ENCODE data around the gene RAB11A. TPM values are rescaled to one million over a fixed set of nuclear protein-coding genes. Genes with fewer than 3 reads are reported as not detected.

The RAB11A gene
- total RNA-seq, 3 donors from 2014 or later = 214 to 330 (median 320) TPM

DNA sequence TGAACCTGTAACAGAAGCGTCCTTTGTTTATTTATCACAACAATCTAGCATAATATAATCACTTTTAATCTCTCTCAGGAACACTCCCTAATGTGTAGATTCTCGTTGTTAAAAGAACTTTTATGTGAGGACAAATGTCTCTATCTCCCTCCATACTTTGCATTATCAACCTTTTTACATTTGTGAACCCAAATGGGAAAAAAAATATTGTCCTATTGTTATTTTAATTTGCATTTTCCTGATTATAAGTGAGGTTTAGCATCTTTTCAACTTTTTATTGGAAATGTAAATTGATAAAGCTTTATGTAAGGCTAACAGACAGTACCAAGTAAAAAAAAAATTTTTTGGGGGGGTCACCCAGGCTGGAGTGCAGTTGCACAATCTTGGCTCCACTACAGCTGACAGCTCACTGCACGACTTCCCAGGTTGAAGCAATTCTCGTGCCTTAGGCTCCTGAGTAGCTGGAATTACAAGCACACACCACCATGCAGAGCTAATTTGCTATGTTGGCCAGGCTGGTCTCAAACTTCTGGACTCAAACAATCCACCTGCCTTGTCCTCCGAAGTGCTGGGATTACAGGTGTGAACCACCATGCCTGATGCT, 44.2 kb upstream of the RAB11A start:
- peaks cover 4% of the 10 kb centered on the region for H3K4me1 ChIP-seq (ENCODE audit: low read depth)
- ATAC-seq (no peak), DNase-seq (no peak)
- intact Hi-C loops (cut with DNase I, micrococcal nuclease) = no loop called here
- TF ChIP-seq, protein P1, sequence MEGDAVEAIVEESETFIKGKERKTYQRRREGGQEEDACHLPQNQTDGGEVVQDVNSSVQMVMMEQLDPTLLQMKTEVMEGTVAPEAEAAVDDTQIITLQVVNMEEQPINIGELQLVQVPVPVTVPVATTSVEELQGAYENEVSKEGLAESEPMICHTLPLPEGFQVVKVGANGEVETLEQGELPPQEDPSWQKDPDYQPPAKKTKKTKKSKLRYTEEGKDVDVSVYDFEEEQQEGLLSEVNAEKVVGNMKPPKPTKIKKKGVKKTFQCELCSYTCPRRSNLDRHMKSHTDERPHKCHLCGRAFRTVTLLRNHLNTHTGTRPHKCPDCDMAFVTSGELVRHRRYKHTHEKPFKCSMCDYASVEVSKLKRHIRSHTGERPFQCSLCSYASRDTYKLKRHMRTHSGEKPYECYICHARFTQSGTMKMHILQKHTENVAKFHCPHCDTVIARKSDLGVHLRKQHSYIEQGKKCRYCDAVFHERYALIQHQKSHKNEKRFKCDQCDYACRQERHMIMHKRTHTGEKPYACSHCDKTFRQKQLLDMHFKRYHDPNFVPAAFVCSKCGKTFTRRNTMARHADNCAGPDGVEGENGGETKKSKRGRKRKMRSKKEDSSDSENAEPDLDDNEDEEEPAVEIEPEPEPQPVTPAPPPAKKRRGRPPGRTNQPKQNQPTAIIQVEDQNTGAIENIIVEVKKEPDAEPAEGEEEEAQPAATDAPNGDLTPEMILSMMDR (IDR thresholded peaks at IDR 0.05) = no peak
- no peak overlapping the region for H3K4me3 ChIP-seq
- no peaks in the 10 kb centered on the region for H3K9me3 ChIP-seq
- H3K36me3 ChIP-seq (ENCODE audit: low read depth) = no peaks in the 10 kb centered on the region

DNA sequence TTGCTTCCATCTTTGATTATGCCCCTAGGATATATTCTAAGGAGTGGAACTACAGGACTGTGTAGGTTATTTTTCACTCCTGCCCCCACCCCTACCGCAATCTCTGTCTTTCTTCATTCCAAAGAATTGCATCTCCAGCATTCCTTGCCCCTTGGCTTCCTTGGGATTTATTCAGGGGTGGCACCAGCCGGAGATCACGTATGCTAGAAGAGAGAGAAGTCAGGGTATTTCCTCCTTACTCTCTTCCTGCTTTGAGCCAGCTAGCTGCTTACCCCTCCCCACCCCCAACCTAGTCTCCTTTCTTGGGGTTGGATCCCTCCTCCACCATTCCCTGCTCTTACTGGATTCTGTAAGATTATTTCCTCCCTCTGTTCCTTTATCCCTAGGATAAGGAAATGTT, 42.2 kb upstream of the RAB11A start:
- TF ChIP-seq, protein P1 (IDR thresholded peaks at IDR 0.05) = no peak
- ATAC-seq = peak; percentile 37
- intact Hi-C loops (cut with DNase I, micrococcal nuclease) = no loop called here
- H3K36me3 ChIP-seq (ENCODE audit: low read depth) = no peaks in the 10 kb centered on the region
- H3K9me3 ChIP-seq = no peaks in the 10 kb centered on the region
- DNase-seq = no peak
- peaks cover 11% of the 10 kb centered on the region for H3K4me1 ChIP-seq (ENCODE audit: low read depth)
- no peak overlapping the region for H3K4me3 ChIP-seq

DNA sequence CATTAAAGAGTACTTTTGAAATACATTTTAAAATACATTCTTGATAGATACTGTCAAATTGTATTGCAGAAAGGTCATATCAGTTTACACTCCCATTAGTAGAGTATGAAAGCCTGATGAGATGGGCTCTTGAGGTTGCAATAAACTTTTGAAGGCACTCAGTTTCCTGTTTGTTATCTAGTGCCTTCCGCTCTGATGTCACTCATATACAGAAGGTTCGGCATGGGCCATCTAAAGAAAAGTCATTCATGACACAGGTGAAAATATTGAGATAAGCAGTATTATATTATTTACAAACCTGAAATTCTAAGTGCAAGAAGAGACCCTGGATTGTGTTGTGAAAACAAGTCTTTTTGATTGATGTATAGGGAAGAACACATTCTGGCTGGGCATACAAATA, 40.7 kb upstream of the RAB11A start:
- no peak overlapping the region for H3K4me3 ChIP-seq
- H3K4me1 ChIP-seq (ENCODE audit: low read depth) = peaks cover 22% of the 10 kb centered on the region
- intact Hi-C loops (cut with DNase I, micrococcal nuclease) = no loop called here
- no peak for ATAC-seq
- no peaks in the 10 kb centered on the region for H3K36me3 ChIP-seq (ENCODE audit: low read depth)
- no peak for DNase-seq
- TF ChIP-seq, protein P1 (IDR thresholded peaks at IDR 0.05) = no peak
- no peaks in the 10 kb centered on the region for H3K9me3 ChIP-seq

DNA sequence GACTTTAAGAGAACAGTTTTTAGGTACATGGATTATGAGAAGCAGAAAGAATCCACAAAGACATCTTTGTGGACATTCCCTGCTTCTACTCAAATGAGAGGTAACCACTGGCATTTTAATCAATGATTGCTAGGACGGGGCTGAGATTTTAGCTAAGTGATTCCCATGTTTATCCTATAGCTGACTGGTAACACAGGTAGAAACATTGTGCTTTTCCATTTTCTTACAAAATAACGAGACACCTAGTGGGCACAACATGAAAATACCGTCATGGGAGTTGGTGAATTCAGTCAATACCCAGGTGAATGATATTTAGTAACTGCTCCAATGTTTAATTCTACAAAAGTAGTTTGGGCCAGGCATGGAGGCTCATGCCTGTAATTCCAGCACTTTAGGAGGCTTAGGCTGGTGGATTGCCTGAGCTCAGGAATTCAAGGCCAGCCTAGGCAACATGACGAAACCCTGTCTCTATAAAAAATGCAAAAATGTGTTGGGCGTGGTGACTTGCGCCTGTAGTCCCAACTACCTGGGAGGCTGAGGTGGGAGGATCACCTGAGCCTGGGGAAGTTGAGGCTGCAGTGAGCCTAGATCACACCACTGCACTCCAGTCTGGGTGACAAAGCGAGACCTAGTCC, 40.0 kb upstream of the RAB11A start:
- Histone ChIP-seq H3K4me3 (no peak overlapping the region), H3K9me3 (no peaks in the 10 kb centered on the region), H3K36me3 (ENCODE audit: low read depth) (no peaks in the 10 kb centered on the region), H3K4me1 (ENCODE audit: low read depth) (peaks cover 28% of the 10 kb centered on the region)
- DNase-seq = peak in 1 of 3 donors; percentile 44
- intact Hi-C loops (cut with DNase I, micrococcal nuclease) = no loop called here
- ATAC-seq = peak; percentile 20
- TF ChIP-seq, protein P1 (IDR thresholded peaks at IDR 0.05) = no peak

DNA sequence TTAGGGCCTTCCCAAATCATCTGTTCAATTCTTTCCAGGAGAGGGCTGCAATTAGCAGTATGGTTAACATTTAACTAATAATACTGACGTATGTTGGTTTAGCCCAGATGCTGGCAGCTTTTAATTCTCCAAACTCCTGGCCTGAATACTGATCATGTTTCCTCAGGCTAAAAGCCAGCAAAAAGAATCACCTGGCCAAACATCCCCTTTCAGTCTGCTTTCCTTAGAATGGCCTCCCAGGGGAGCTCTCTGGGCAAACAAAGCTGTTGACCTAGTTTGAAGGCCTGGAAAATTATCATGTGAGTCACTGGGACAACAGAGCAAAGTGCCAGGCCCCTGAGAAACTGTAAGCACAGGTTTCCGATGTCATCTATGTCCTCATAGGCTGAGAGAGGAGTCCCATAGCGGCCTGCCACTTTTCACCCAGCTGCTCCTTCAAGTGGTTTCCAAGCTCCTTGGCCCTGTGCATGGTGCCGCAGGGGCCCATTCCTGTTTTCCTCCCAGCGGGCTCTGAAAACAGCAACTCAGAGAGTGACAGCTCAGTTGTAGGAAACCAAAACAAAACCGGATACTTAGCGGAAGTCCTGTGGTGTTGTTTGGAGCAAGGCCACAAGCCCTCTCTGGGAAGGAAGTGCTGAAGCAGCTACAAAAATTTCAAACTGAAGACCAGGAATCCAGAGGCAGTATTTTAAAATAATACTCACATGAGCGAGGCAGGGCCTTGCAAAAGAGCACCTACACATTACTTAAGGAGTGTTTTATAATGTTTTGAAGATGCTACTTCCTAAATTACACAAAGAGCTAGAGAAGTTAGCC, 36.5 kb upstream of the RAB11A start:
- H3K9me3 ChIP-seq = no peaks in the 10 kb centered on the region
- H3K36me3 ChIP-seq (ENCODE audit: low read depth) = no peaks in the 10 kb centered on the region
- peak; percentile 82 to 85 (median 82) for DNase-seq
- no peak overlapping the region for H3K4me3 ChIP-seq
- intact Hi-C loops (cut with DNase I, micrococcal nuclease) = no loop called here
- TF ChIP-seq, protein P1 (IDR thresholded peaks at IDR 0.05) = no peak
- ATAC-seq = peak; percentile 96
- peaks cover 29% of the 10 kb centered on the region for H3K4me1 ChIP-seq (ENCODE audit: low read depth)
